ENCODE measurements around the gene FBXW7. TPM values are rescaled to one million over a fixed set of nuclear protein-coding genes. Genes with fewer than 3 reads are reported as not detected.

FBXW7 gene
- total RNA-seq, 3 donors from 2014 or later = 38.5 to 48.6 (median 39.4) TPM

DNA sequence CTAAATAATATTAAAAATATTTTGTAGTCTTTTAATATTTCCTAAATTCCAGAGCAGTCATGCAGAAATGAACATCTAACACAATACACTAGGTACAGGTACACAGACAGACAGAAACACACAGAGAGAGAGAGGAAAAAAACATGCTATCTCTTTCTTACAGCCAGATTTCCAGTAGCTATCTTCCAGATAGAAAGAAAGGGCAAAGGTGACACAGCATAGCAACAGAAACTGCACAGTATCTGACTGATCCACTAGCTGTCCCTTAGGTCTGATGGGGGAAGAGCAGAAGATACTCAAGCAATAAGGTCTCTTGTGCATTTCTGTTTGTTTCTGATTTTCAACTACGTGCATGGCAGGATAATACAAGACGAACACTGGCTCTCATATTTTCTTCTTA lies 7.8 kb downstream of the FBXW7 start:
- Histone ChIP-seq H3K4me3 (no peak overlapping the region), H3K9me3 (no peaks in the 10 kb centered on the region), H3K4me1 (ENCODE audit: low read depth) (peaks cover 7% of the 10 kb centered on the region), H3K36me3 (ENCODE audit: low read depth) (no peaks in the 10 kb centered on the region)
- TF ChIP-seq, protein P1, sequence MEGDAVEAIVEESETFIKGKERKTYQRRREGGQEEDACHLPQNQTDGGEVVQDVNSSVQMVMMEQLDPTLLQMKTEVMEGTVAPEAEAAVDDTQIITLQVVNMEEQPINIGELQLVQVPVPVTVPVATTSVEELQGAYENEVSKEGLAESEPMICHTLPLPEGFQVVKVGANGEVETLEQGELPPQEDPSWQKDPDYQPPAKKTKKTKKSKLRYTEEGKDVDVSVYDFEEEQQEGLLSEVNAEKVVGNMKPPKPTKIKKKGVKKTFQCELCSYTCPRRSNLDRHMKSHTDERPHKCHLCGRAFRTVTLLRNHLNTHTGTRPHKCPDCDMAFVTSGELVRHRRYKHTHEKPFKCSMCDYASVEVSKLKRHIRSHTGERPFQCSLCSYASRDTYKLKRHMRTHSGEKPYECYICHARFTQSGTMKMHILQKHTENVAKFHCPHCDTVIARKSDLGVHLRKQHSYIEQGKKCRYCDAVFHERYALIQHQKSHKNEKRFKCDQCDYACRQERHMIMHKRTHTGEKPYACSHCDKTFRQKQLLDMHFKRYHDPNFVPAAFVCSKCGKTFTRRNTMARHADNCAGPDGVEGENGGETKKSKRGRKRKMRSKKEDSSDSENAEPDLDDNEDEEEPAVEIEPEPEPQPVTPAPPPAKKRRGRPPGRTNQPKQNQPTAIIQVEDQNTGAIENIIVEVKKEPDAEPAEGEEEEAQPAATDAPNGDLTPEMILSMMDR (IDR thresholded peaks at IDR 0.05) = no peak
- intact Hi-C loops (cut with DNase I, micrococcal nuclease) = no loop called here
- no peak for DNase-seq
- no peak for ATAC-seq

DNA sequence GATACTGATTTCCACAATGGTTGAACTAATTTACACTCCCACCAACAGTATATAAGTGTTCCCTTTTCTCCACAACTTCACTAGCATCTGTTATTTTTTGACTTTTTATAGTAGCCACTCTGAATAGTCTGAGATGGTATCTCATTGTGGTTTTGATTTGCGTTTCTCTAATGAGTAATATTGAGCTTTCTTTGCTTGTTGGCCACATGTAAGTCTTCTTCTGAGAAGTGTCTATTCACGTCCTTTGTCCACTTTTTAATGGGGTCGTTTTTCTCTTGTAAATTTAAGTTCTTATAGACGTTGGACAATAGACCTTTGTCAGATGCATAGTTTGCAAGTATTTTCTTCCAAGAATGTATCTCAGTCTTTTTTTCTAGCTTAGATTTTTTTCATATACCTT lies 10.0 kb downstream of the FBXW7 start:
- no peak overlapping the region for H3K4me3 ChIP-seq
- TF ChIP-seq, protein P1 (IDR thresholded peaks at IDR 0.05) = no peak
- H3K4me1 ChIP-seq (ENCODE audit: low read depth) = no peaks in the 10 kb centered on the region
- DNase-seq = no peak
- intact Hi-C loops (cut with DNase I, micrococcal nuclease) = no loop called here
- no peaks in the 10 kb centered on the region for H3K36me3 ChIP-seq (ENCODE audit: low read depth)
- ATAC-seq = no peak
- no peaks in the 10 kb centered on the region for H3K9me3 ChIP-seq

DNA sequence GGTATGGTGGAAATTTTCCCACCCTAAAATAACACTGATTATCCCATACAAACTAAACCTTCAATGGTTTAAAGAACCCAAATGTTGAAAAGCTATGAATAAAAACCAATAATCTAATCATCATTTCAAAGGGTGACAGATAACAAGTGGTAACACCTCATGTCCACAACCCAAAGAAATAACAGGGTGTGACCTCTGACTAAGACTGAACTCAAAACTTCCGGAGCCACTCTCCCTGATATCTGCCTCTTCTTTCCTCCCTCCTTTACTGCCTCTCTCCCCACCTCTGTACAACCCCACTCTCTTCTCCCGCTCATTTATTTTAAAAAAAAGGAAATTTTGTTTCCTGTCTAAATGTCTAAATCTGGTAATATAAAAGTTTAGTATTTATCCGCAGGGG lies 11.5 kb downstream of the FBXW7 start:
- H3K4me1 ChIP-seq (ENCODE audit: low read depth) = no peaks in the 10 kb centered on the region
- TF ChIP-seq, protein P1 (IDR thresholded peaks at IDR 0.05) = no peak
- intact Hi-C loops (cut with DNase I, micrococcal nuclease) = no loop called here
- H3K9me3 ChIP-seq = no peaks in the 10 kb centered on the region
- no peaks in the 10 kb centered on the region for H3K36me3 ChIP-seq (ENCODE audit: low read depth)
- DNase-seq = no peak
- no peak overlapping the region for H3K4me3 ChIP-seq
- peak; percentile 33 for ATAC-seq

DNA sequence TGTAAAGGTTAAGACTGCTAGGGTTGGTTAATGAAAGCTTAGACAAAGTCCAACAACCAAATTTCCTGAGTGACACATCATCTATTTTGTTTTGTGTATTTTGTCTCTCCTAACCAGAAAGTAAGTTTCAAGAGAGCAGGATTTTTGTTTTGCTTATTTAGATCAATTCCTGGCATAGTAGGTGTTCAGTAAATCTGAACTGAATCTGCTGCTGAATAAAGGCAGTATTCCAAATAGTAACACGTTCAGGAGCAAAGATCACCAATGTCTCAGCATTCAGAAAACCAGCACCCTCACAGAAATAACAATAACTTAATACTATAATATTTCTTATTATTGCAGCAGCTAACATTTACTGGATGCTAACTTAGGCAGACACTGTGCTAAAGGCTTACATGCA lies 12.2 kb downstream of the FBXW7 start:
- ATAC-seq (no peak), DNase-seq (no peak)
- Histone ChIP-seq H3K9me3 (no peaks in the 10 kb centered on the region), H3K36me3 (ENCODE audit: low read depth) (no peaks in the 10 kb centered on the region), H3K4me3 (no peak overlapping the region), H3K4me1 (ENCODE audit: low read depth) (no peaks in the 10 kb centered on the region)
- intact Hi-C loops (cut with DNase I, micrococcal nuclease) = no loop called here
- TF ChIP-seq, protein P1 (IDR thresholded peaks at IDR 0.05) = no peak

DNA sequence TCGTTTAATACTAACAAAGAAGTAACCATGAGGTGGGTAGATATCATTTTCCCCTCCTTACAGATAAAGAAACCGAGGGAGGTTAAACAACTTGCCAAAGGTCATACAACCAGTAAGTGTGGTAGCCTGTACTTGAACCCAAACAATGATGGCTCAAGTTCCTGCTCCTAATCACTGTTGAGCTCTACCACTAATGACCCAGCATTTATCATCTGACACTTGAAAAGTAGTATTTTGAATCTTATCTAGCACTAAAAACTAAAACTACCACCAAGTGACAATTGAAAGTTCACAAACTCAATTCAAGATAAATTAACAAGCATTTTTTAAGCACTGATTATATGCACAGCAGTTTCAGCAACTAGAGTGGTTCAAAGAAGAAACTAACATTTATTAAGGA lies 13.1 kb downstream of the FBXW7 start:
- ATAC-seq (no peak), DNase-seq (no peak)
- no peaks in the 10 kb centered on the region for H3K9me3 ChIP-seq
- intact Hi-C loops (cut with DNase I, micrococcal nuclease) = no loop called here
- H3K4me3 ChIP-seq = no peak overlapping the region
- TF ChIP-seq, protein P1 (IDR thresholded peaks at IDR 0.05) = no peak
- H3K36me3 ChIP-seq (ENCODE audit: low read depth) = no peaks in the 10 kb centered on the region
- no peaks in the 10 kb centered on the region for H3K4me1 ChIP-seq (ENCODE audit: low read depth)

DNA sequence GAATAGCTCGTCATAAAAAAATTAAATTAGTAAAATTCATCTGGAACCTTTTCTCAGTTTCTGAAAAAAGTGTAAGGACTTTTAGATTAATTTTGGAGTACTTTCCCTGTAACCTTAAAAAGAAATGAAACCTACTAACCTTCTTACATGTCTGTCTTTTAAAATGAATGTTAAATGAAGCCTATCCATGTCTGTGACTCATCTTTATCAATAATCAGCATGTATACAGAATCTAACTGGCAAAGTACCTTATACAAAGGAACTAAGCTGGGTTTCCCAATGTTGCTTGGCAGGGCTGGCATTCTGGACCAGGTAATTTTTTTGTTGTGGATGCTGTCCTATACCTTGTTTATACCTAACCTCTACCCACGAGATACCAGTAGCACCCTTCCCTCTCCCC lies 13.6 kb downstream of the FBXW7 start:
- no peaks in the 10 kb centered on the region for H3K36me3 ChIP-seq (ENCODE audit: low read depth)
- intact Hi-C loops (cut with DNase I, micrococcal nuclease) = no loop called here
- ATAC-seq = no peak
- no peak for DNase-seq
- no peaks in the 10 kb centered on the region for H3K4me1 ChIP-seq (ENCODE audit: low read depth)
- no peak overlapping the region for H3K4me3 ChIP-seq
- H3K9me3 ChIP-seq = no peaks in the 10 kb centered on the region
- TF ChIP-seq, protein P1 (IDR thresholded peaks at IDR 0.05) = no peak

All from mucosa of descending colon (tissue), 3 donors.